DMS53 treated with DMSO at 0.1 percent for 48 hours (cell line): ENCODE results near the gene SET.
A peak's percentile ranks its signal among the peaks of the same experiment; 100 is the strongest.
"Not testable (repeated sequence)": the region's sequence is repeated elsewhere in the genome, so short reads cannot be mapped to it uniquely, and the experiment has no call there.

ENCODE experiments used
- DNase-seq: peaks from one replicate; lab custom pipeline; 2025; ENCODE audit not compliant: unreplicated experiment; lab: John Stamatoyannopoulos, UW

The SET gene

DNA sequence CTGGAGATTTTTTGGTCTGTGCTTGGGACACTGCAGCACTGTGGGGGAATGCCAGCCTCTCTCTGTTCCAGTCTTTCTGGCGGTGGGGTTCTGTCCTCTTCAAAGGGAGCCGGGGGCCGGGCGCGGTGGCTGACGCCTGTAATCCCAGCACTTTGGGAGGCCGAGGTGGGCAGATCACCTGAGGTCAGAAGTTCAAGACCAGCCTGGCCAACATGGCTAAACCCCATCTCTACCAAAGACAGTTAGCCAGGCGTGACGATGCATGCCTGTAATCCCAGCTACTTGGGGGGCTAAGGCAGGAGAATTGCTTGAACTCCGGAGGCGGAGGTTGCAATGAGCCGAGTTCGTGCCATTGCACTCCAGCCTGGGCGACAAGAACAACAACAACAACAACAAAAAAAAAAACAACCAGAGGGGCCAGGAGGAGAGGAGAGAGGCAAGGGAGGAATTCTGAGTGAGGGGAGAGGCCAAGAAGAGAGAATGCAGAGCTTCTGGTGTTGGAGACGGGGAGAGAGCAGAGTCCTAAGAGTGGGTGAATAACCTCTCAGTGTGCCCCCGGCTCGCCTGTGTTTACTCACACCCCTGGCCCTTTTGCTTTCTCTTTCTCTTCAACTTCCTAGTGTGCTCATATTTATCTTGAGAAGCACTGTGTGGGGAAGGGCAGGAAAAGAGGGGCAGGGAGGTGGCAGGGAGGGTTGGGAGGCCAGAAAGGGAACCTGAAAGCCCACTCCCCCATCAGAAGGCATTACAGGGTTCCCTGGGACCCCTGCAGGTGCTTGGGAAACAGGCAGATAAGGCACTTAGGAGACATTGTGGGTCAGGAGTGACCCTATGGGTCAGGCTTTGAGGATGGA, 3.2 kb upstream of the SET start:
- DNase-seq, result no peak

DNA sequence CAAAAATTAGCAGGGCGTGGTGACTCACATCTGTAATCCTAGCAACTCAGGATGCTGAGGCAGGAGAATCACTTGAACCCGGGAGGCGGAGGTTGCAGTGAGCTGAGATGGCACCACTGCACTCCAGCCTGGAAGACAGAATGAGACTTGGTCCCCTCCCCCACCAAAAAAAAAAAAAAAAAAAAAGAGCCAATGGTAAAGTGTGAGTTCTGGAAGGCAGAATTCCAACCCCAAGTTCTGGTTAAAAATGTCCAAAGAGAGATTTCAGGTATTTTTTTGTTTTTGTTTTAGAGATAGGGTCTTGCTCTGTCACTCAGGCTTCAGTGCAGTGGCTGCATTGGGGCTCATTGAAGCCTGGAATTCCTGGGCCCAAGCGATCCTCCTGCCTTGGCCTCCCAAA, 1.6 kb upstream of the SET start:
- no peak for DNase-seq

DNA sequence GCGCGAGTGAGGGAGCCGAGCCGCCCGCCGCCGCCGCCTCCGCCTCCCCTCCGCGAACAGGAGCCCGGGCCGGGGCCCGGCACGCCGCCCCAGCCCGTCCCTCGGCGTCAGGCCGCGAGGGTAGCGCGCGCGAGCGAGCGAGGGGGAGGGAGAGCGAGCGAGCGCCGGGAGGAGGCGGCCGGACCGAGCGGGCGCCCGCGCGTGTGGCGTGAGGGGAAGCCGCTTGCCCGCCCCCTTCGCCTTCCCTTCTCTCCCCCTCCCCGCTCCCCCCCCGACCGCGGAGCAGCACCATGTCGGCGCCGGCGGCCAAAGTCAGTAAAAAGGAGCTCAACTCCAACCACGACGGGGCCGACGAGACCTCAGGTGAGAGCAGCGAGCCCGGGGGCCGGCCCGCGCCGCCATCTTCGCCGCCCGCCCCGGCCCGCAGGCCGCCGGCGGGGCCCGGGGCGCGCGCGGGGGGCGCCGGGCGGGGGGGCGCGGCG, 312 bp downstream of the SET start:
- DNase-seq, result no peak

DNA sequence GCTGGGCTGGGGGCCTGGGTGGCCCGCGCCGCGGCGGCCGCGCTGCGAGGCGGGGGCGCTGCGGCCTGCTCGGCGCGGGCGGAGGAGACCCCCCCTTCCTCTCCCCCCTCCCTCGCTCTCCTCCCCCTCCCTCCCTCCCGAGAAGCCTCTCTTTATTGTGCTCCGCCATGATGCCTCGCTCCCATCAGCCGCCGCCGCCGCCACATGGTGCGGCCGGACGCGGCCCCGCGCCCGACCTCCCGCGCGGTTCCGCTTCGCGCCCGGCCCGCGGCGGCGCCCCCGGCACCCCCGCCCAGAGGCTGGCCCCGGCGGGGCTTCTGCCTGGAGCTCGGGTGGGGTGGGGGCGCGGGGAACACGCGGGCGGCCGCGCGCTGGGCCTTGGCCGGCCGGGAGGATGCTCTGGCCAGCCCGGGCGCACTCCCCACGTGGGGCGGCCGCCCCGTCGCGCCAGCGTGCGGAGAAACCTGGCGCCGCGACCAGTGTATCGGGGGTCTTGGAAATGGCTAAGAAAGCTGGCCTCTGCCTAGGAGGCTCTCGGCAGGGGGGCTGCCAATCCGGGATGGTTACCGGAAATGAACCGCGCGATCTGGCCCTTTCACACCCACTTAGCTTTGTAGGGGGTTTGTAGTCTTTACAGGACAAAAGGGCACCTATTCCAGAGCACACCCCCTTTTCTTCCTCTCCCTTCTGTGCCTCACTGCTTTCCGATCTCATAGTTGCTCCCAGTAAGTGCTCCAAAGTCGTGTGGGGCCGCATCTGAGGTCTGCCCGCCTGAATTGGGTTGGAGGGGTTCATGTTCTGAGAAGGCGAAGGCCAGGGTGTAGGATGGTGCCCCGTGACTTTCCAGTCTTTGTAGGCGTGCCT, 1.0 kb downstream of the SET start:
- DNase-seq, result no peak

DNA sequence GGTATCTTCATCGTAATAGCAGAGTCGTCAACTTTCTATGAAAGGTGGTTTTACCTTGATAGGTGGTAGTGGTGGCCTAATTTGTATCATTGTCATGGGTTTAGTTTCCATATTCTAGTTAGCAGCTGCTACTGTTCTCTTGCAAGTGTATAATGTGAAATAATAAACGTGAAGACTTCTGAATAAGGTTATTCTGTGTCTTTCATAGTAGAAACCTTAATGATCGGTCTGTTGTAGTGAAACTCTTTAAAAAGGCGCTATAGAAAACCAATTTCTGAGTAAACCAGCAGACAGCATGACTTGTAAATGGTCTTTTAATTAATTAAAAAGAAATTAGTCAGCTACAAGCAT, 1.6 kb downstream of the SET start:
- DNase-seq, result no peak

DNA sequence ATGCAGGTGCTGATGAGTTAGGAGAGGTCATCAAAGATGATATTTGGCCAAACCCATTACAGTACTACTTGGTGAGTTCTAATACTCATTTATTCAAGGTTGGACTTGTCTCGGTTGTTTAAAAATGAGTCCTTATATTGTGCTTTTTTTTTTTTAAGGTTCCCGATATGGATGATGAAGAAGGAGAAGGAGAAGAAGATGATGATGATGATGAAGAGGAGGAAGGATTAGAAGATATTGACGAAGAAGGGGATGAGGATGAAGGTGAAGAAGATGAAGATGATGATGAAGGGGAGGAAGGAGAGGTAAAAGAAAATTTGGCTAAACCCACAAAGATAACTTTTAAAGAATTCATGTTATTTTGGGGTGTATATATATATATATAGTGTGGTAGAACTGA, 4.7 kb downstream of the SET start:
- DNase-seq, result not testable (repeated sequence)

DNA sequence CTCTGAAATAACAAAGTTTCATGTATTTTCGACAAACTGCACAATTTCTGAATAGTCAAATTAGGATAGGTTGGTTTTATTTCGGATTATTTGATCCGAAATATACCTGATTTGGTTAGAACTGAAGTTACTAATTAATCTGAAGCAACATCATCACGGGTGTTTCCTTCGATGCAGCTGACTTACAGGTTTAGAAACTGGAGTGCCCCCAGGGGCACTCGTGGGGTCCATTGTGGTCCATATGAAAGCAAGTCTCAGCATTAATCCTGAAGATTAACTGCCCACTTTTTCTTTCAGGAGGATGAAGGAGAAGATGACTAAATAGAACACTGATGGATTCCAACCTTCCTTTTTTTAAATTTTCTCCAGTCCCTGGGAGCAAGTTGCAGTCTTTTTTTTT, 5.3 kb downstream of the SET start:
- DNase-seq, result no peak

DNA sequence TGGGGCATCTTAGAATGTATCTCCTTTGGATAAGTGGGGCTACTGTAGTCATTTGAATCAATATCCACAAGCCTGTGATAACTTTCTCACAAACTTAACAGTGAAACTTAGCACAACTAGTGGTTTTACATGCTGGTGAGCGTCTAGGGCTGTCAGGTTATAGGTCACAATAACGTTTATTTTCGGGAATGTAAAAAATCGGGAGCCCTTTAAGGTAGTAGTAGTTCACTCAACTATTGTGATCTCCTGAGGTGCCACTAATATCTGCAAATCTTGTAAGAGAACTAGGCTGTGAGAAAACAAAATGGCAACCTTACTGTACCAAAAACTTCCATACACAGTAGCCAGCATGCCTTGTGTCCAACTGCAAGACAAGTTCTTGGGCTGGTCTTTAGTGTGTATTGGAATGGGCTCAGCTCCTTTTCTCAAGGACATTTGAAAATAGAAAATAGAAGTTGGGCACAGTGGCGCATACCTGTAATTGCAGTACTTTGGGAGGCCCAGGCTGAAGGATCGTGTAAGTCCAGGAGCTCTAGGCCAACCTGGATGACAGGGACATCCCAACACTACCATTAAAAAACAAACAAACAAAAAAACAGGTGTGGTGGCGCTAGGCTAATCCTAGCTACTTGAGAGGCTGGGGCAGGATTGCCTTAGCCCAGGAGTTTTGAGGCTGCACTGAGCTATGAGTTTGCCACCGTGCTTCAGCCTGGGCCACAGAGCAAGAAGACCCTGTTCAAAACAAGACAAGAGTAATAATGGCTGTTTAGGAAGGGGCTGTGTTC, 8.1 kb downstream of the SET start:
- no peak for DNase-seq

DNA sequence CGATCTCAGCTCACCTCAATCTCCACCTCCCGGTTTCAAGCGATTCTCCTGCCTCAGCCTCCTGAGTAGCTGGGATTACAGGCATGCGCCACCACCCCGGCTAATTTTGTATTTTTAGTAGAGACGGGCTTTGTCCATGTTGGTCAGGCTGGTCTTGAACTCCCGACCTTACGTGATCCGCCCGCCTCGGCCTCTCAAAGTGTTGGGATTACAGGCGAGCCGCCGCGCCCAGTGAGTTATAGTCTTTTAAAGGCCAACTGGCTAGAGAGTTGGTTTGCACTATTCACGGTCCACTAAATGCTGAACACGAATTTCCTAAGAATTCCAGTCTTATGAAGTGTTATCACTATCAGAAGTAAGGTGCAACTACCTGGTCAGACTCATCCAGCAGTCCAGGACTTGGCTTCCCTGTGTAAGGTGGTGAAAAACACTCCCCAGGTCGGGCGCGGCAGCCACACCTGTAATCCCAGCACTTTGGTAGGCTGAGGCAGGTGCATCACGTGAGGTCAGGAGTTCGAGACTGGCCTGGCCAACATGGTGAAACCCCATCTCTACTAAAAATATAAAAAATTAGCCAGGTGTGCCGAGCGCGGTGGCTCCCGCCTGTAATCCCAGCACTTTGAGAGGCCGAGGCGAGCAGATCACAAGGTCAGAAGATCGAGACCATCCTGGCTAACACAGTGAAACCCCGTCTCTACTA, 10.2 kb downstream of the SET start:
- not testable (repeated sequence) for DNase-seq

DNA sequence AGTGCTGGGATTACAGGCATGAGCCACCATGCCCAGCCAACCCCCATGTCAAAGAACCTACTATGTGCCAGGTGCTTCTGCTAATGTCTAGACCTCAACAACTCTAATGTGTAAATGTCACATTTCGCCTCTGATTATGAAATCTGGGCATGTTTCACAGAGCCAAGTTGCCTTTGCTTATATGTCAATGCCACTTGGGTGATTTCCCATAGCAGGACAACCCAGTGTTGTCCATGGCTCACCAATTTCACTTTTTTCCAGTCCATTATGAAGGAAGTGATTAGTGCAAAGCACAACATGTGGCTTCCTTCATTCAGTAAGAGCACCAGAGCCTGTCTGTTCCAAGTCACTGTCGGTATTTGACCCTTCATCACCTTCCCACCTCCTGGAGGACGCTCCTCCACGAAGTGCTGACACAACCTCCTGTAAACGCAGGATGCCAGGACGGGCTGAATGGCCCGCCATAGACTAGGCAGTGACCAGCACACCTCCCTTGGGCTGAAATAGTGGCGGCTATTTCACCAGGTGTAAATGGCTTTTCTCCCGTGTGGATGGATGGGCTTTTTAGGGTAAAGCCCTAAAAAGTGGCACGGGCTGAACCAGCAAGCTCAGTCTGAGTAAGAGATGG, 12.3 kb downstream of the SET start:
- no peak for DNase-seq

DNA sequence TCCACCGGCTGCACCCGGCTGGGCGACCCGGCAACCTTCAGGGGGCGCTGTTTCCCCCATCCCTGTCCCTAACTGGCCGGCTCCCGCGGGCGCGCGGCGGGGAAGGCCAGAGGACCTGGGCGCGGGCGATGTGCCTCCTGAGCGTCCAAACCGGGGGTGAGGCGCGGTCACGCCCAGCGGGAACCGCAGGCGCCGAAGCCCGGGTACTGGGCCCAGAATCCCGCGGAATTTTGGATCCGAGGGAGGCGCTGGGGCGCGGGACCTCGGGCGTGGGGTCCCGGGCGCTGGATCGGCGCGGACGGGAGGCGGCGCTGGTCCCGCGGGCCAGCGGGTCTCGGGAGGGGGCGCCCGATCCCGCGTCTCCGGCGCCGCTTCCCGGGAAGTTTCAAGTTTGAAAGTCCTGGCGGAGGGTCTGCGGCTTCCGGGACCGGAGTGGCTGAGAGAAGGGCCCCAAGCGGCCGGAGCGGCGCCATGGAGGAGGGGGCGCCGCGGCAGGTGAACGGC, 13.5 kb downstream of the SET start, which contains the start of gene PKN3:
Gene PKN3 (plus strand): TSS at position 59 of the 504 bp plus-strand sequence. CDS start 413 bp downstream, at position 472.
- peak; percentile 65 for DNase-seq

DNA sequence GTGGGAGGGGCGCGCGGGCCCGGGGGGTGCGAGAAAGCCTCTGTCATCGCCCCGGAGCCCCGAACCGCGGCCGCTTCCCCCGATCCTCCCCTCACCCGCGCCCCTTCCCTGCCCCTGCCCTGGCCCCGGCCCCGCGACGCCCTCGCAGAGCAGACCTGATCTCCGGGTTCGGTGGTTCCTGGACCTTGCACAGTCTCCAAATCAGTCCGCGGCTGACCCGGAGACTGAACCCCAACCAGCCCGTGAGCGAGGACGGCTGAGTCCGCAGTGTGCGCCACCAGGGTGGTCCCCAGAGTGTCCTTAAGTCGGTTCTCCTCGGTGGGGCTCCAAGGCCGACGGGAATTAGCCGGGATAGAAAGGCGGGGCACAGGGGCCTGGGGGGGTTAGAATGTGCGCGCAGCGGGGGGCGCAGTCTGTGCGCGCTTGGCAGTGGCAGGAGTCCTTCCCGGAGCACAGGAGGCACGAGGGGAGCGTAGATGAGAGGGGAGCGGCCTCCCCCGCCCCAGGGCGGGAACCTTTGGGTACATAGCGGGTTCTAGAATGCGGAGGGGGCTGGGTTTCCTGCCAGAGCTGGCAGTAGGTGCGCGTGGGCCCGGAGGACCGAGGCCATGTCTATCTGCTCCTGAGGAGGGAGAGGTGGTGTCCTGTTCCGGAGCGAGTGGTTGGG, 14.1 kb downstream of the SET start:
- DNase-seq, result no peak

DNA sequence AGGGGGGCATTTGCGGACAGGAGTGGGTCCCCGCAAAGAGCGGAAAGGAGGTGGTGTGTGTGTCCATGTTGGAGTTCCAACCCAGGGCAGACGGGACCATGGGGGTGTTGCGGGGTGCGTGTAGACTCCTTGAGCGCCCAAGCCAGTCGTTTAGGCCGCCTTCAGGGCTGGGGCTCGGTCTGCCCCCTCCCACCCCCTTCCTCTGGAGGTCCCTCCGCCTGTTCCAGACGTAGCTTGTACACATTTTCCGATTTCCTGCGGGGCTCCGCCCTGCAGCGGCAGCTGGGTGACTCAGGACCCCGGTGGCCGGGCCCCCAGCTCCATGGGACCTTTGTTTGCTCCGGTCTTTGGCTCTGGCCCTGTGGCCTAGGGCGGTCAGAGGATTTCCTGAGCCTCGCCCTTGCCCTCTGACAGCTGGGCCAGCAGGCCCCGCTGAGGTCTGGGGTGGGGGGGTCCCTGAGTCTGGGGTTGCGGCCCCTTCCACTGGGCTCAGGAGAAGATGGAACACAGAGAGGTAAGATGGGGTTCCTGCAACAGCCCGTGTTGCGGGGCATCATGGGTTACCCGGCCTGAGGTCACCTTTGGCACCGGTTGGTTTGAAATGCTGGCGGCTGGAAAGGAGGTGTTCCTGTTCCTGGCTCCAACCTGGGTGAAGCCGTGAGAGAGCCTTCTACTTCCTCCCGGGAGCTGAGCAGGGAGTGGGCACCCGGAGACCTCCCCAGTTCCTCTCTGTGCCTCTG, 14.8 kb downstream of the SET start:
- DNase-seq, result no peak

DNA sequence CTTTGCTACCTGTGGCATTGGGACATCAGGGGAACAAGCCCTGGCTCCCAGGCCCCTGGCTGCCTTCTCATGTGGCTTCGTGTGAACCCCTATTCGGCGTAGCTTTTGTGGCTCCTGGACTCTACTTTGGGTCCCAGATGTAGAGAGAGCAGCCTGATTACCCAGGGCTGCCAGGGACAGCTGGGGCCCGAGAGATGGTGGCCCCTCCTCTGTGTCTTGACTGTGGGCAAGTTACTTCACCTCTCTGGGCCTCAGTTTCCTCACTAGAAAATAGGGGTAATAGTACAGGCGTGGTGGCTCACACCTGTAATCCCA, 15.3 kb downstream of the SET start:
- no peak for DNase-seq

DNA sequence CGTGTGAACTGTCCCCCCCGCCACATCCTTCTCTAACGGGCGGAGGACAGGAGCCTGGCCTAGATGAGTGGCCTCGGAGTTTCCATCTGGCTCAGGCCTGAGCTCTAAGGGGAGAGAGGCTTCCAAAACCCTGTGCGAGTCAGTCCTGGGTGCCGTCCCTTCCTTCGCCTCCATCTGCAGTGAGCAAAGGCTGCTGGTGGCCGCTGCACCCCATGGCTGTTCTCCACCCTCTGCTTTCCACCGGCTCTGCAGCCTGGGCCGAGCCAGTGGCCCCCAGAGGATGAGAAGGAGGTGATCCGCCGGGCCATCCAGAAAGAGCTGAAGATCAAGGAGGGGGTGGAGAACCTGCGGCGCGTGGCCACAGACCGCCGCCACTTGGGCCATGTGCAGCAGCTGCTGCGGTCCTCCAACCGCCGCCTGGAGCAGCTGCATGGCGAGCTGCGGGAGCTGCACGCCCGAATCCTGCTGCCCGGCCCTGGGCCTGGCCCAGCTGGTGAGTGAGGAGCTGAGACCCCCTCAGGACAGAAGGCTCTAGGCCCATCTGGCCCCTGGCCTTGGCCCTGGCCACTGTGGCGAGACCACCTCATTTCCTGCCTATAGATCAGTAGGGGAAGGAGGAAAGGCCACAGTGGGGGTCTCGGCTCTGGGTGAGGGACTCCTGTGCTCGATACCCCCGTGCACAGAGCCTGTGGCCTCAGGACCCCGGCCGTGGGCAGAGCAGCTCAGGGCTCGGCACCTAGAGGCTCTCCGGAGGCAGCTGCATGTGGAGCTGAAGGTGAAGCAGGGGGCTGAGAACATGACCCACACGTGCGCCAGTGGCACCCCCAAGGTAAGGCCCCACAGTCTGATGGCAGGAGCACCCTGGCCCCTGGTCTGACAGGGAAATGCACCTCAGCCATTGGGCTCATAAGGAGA, 16.3 kb downstream of the SET start:
- no peak for DNase-seq

DNA sequence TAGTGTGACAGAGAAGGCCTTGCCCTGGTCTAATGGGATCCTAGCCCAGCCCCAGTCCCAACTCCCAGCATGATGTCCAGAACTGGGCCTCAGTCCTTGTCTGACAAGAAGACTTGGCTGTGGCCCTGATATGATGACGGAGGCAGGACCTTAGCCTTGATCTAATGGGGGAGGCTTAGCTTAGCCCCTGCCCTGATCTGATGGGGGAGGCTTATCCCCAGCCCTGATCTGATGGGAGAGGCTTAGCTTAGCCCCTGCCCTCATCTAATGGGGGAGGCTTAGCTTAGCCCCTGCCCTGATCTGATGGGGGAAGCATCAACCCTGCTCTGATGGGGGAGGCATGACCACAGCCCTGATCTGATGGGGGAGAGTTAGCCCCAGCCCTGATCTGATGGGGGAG, 17.0 kb downstream of the SET start:
- no peak for DNase-seq

DNA sequence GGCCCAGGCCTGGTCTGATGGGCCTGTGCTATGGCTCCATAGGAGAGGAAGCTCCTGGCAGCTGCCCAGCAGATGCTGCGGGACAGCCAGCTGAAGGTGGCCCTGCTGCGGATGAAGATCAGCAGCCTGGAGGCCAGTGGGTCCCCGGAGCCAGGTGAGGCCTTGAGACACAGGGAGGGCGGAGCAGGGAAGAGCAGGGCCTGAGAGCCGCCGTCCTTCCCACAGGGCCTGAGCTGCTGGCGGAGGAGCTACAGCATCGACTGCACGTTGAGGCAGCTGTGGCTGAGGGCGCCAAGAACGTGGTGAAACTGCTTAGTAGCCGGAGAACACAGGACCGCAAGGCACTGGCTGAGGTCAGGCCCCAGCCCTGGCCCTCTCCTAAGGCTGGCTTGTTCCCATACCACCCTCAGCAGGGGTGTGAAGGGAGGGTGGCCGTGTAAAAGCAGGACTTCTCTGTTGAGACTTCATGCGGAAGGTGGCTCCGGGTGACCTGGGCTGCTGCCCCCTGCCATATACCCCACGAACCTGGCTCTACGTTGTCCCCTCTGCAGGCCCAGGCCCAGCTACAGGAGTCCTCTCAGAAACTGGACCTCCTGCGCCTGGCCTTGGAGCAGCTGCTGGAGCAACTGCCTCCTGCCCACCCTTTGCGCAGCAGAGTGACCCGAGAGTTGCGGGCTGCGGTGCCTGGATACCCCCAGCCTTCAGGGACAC, 17.8 kb downstream of the SET start:
- DNase-seq, result no peak
